Left lung (tissue), 10 donors: ENCODE results near the gene ALX3. TPM values are rescaled to one million over a fixed set of nuclear protein-coding genes. Genes with fewer than 3 reads are reported as not detected.

Source experiments
- ATAC-seq: fragments of 200-7000 bp; cut with Tn5 transposase; one replicate; pipeline ENCODE4 v1.9.1; 2020; ENCODE audit warnings: moderate library complexity
- DNase-seq, 4 donors: peaks; one replicate each; pipeline ENCODE4 v3.0.0-alpha.2; 2013 to 2020
- H3K27ac ChIP-seq, 2 donors: fragments of 200-600 bp; sonication (generic) in 1 of 2; one replicate each; pipeline versions ENCODE4 v1.5.0 to v1.8.0; 2020 to 2021
- H3K27me3 ChIP-seq, 2 donors: fragments of 200-600 bp; sonication (generic) in 1 of 2; one replicate each; pipeline versions ENCODE4 v1.5.0 to v1.8.0; 2020 to 2021
- H3K36me3 ChIP-seq, 2 donors: fragments of 200-600 bp; sonication (generic) in 1 of 2; one replicate each; pipeline versions ENCODE4 v1.5.0 to v1.8.0; 2020 to 2021
- H3K4me1 ChIP-seq, 2 donors: fragments of 200-600 bp; one replicate each; pipeline ENCODE4 v1.8.0; 2021
- H3K4me3 ChIP-seq, 2 donors: fragments of 200-600 bp; sonication (generic) in 1 of 2; one replicate each; pipeline versions ENCODE4 v1.5.0 to v1.8.0; 2020 to 2021; ENCODE audit warnings: mild to moderate bottlenecking in 1 of 2
- H3K9me3 ChIP-seq, 2 donors: fragments of 200-600 bp; sonication (generic) in 1 of 2; one replicate each; pipeline versions ENCODE4 v1.5.0 to v1.8.0; 2020 to 2021
- CTCF ChIP-seq, 2 donors: fragments of 200-600 bp; sonication (generic) in 1 of 2; IDR thresholded peaks; one replicate each; pipeline versions ENCODE4 v1.5.0 to v1.8.0; 2021; ENCODE audit warnings: antibody characterized with exemption in 2 of 2
- intact Hi-C, 2 donors: fragments of 100-400 bp; cut with DNase I; formaldehyde crosslinking; loops; one replicate each; pipeline versions ENCODE4 v1.11.2 to v1.14.2; 2022
- polyA plus RNA-seq, 6 donors: library from polyadenylated mRNA; unstranded; fragments of 120-200 nt; gene quantifications; one replicate each; pipeline ENCODE4 v1.2.1, GENCODE V29; 2013; ENCODE audit not compliant: insufficient read length in 6 of 6
- total RNA-seq, 2 donors: library from RNA; stranded (reverse); fragmentation: NEBNext Ultra II Directional; extraction: Animal tissue kit (Norgen Biotek cat#: 25700); gene quantifications; one replicate each; pipeline ENCODE4 v1.2.1, GENCODE V29; 2021
- donor health status: DM: no; HTN: yes; CAD: no.
- donor health status: DM: no; HTN: no; CAD: no.

The ALX3 gene
- total and polyA plus RNA-seq, 8 donors: not detected

GRCh38 chr1:110050602-110051261 lies 19.7 kb downstream of the ALX3 start:
- DNase-seq (no peak), ATAC-seq (no peak)
- H3K4me1 ChIP-seq: no peaks in the 10 kb centered on the region
- intact Hi-C loops: no loop called here
- no peak overlapping the region for H3K27ac ChIP-seq
- TF ChIP-seq CTCF (IDR thresholded peaks at IDR 0.05): no peak
- no peak overlapping the region for H3K4me3 ChIP-seq
- H3K36me3 ChIP-seq: peaks cover 0 to 100% of the 10 kb centered on the region in 2 donors
- no peaks in the 10 kb centered on the region for H3K27me3 ChIP-seq
- H3K9me3 ChIP-seq: no peaks in the 10 kb centered on the region

- no peaks in the 10 kb centered on the region for H3K27me3 ChIP-seq
- no peak overlapping the region for H3K27ac ChIP-seq
- no peaks in the 10 kb centered on the region for H3K9me3 ChIP-seq
- no peaks in the 10 kb centered on the region for H3K4me1 ChIP-seq
- intact Hi-C loops: no loop called here
- DNase-seq (no peak), ATAC-seq (no peak)
- H3K36me3 ChIP-seq: peaks cover 0 to 100% of the 10 kb centered on the region in 2 donors
- TF ChIP-seq CTCF (IDR thresholded peaks at IDR 0.05): no peak
- H3K4me3 ChIP-seq: no peak overlapping the region
These were observed 20.5 kb downstream of the ALX3 start for GRCh38 chr1:110049801-110050601.

- no peaks in the 10 kb centered on the region for H3K4me1 ChIP-seq
- ATAC-seq (peak; percentile 50), DNase-seq (no peak)
- intact Hi-C loops: no loop called here
- H3K27ac ChIP-seq: no peak overlapping the region
- no peaks in the 10 kb centered on the region for H3K9me3 ChIP-seq
- H3K4me3 ChIP-seq: no peak overlapping the region
- H3K27me3 ChIP-seq: no peaks in the 10 kb centered on the region
- no peak for TF ChIP-seq CTCF (IDR thresholded peaks at IDR 0.05)
- H3K36me3 ChIP-seq: peaks cover 0 to 100% of the 10 kb centered on the region in 2 donors
These were observed 21.4 kb downstream of the ALX3 start for GRCh38 chr1:110048923-110049601.

- Histone ChIP-seq H3K9me3 (no peaks in the 10 kb centered on the region), H3K4me3 (no peak overlapping the region), H3K36me3 (peaks cover 0 to 100% of the 10 kb centered on the region in 2 donors), H3K27ac (no peak overlapping the region), H3K27me3 (no peaks in the 10 kb centered on the region), H3K4me1 (no peaks in the 10 kb centered on the region)
- intact Hi-C loops: no loop called here
- DNase-seq: no peak
- no peak for TF ChIP-seq CTCF (IDR thresholded peaks at IDR 0.05)
- no peak for ATAC-seq
These were observed 22.2 kb downstream of the ALX3 start for GRCh38 chr1:110048240-110048639.

- Histone ChIP-seq H3K4me3 (no peak overlapping the region), H3K36me3 (peaks cover 0 to 100% of the 10 kb centered on the region in 2 donors), H3K27me3 (no peaks in the 10 kb centered on the region), H3K9me3 (no peaks in the 10 kb centered on the region), H3K27ac (no peak overlapping the region), H3K4me1 (no peaks in the 10 kb centered on the region)
- ATAC-seq (no peak), DNase-seq (no peak)
- intact Hi-C loops: no loop called here
- no peak for TF ChIP-seq CTCF (IDR thresholded peaks at IDR 0.05)
These were observed 23.0 kb downstream of the ALX3 start for GRCh38 chr1:110047463-110047862.
